Endothelial cell of hepatic sinusoid (primary cell): ENCODE results near the gene MAP1LC3B.

Source experiments
- in situ Hi-C: cut with HindIII; loops from 2 replicates; pipeline ENCODE4 v1.10.0; 2017; ENCODE audit warnings: low sequenced_read_pairs

Gene MAP1LC3B

GRCh38 chr16:87451563-87452210, 59.6 kb downstream of the MAP1LC3B start:
- in situ Hi-C loops = no loop called here

- in situ Hi-C loops = no loop called here
These were observed 61.2 kb downstream of the MAP1LC3B start for GRCh38 chr16:87453326-87453725.
